NCI-H748 treated with DMSO at 0.1 percent for 48 hours (cell line): ENCODE results near the gene OR6C70.
"Not testable (repeated sequence)": the region's sequence is repeated elsewhere in the genome, so short reads cannot be mapped to it uniquely, and the experiment has no call there.

Source experiments
- DNase-seq: peaks from one replicate; lab custom pipeline; 2025; lab: John Stamatoyannopoulos, UW

Gene OR6C70

DNA sequence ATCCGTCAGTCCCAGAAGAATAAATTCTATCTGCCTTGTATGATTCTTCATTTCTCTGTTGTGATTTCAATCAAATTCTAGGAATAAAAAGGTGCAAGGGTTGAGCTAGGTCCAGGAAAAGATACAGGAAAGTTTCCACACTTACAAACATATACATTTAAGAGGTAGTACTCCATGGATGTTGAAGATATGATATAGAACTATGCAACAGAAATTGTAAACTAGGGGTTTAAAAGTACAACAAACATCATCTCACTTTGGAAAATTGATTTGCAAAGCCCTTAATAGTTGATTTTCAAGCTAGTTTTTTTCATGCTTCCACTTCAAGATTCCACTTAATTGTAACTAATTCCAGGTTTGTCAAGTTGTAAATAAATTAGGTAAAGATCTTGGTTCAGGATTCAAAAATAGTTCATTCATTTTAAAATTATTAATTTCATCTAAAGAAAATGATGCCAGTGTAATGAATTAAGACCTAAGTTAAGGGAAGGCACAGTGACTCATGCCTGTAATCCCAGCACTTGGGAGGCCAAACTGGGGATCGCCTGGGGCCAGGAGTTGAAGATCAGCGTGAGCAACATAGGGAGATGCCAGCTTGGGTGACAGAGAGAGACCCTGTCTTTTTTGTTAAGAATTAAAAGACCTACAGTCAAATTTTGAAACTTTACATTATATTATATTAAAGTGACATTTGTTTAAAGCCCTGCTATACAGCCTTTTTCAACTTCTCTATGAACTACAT is at the start of gene OR6C70:
Gene OR6C70, minus strand, starts transcription at position 51 of the 742 bp plus-strand sequence. Its CDS starts 0 bp downstream, at position 51.
- no peak for DNase-seq

DNA sequence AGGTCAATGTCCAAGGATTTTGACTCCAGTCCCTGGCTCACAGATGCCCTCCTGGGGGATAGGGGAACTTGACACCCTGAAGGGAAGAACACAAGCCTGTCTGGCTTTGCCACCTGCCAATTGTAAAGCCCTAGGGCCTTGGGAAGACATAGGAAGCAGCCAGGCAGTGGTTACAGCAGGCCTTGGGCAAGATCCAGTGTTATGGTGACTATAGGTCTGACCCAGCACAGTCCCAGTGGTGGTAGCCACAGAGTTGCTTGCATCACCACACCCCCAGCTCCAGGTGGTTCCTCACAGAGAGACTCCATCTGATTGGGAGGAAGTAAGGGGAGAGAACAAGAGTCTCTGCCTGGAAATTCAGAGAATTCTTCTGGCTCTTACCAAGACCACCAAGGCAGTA is 46.5 kb upstream of the OR6C70 start:
- no peak for DNase-seq

DNA sequence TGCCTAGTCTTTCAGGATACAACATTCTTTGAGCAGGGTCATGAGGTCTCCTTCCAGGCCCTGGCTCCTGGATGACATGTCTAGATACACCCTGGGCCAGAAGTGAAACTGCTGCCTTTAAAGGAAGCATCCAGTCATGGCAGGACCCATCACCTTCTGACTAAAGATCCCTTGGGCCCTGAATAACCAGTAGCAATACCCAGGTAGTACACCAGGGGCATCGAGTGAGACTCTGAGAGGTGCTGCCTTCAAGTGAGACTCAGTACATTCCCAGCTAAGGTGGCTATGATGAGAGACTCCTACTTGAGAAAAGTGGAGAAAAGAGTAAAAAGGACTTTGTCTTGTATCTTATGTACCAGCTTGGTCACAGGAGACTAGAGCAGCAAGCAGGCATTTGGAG is 45.8 kb upstream of the OR6C70 start:
- no peak for DNase-seq

DNA sequence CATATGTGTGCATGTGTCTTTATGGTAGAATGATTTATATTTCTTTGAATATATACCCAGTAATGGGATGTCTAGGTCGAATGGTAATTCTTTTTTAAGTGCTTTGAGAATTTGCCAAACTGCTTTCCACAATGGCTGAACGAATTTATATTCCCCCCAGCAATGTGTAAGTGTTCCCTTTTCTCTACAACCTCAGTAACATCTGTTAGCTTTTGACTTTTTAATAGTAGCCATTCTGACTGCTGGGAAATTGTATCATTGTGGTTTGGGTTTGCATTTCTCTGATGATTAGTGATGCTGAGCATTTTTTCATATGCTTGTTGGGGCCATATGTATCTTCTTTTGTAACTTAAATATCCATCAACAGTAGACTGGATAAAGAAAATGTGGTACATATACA is 31.7 kb upstream of the OR6C70 start:
- DNase-seq = no peak

DNA sequence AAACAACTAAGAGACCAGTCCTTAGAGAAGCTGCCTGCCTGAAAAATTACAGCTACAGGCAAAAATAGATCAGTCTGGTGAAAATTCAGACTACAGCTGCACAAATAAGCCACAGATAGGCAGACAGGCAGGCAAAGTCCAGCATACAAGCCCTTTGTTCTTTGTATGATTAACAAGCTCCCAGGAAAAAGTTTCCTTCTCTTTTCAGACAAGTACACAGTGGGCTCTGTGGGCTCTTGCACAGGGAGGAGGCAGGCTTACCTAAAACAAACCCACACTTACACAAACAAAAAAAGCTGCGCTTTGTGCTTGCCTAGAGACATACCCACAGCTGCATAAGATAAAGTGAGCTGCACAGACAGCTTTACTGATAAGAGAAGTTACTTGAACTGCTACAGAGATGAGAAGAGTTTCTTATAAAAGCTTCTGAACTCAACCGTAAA is 29.9 kb upstream of the OR6C70 start:
- no peak for DNase-seq

DNA sequence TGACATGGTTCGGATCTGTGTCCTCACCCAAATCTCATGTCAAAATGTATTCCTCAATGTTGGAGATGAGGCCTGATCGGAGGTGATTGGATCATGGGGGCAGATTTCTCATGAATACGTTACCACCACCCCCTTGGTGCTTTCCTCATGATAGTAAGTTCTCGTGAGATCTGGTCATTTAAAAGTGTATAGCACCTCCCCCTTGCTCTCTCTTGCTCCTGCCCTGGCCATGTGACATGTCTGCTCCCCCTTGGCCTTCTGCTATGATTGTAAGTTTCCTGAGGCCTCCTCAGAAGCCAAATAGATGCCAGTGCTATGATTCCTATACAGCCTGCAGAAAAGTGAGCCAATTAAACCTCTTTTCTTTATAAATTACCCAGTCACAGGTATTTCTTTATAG is 29.3 kb upstream of the OR6C70 start:
- DNase-seq = no peak

DNA sequence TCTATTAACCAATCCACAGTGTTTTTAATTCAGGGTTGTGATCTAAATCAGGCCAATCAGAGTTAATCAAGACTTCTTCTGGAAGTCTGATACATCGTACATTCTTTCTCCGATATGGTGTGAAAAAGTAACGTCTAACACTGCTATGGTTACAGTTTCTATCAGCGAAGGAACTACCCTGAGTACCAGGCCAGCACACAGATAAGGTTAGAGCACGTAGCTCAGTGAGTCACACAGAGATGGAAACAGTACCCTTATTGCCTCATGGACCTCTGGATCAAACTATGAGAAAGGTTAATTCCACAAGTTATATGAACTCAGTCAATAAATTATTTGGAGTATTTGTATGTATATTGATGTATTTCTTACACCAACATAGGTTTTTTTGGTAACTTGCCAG is 25.6 kb upstream of the OR6C70 start:
- DNase-seq = no peak

DNA sequence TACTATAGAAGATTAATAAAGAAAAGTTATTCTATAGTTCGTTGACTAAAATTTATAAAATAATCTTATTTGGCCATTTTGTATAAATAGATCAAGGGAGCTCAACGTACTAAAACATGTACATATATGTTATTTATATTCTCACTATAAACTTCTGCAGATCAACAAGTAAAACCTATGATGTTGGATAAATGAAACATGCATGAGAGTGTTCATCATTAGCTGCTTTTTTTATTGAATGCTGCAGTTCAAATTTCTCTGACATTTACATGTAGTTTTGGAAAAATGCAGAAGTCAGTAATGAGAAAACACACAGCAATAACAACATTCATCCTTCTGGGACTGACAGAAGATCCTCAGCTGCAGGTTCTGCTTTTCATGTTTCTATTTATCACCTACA is 22.1 kb upstream of the OR6C70 start, which contains the start of gene OR6C68:
Gene OR6C68, plus strand, starts transcription at position 301 of the 400 bp plus-strand sequence. Its CDS starts 0 bp downstream, at position 301.
- DNase-seq = no peak

DNA sequence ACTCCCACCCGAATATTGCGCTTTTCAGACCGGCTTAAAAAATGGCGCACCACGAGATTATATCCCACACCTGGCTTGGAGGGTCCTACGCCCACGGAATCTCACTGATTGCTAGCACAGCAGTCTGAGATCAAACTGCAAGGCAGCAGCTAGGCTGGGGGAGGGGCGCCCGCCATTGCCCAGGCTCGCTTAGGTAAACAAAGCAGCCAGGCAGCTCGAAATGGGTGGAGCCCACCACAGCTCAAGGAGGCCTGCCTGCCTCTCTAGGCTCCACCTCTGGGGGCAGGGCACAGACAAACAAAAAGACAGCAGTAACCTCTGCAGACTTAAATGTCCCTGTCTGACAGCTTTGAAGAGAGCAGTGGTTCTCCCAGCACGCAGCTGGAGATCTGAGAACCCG is 14.3 kb upstream of the OR6C70 start:
- DNase-seq = not testable (repeated sequence)

DNA sequence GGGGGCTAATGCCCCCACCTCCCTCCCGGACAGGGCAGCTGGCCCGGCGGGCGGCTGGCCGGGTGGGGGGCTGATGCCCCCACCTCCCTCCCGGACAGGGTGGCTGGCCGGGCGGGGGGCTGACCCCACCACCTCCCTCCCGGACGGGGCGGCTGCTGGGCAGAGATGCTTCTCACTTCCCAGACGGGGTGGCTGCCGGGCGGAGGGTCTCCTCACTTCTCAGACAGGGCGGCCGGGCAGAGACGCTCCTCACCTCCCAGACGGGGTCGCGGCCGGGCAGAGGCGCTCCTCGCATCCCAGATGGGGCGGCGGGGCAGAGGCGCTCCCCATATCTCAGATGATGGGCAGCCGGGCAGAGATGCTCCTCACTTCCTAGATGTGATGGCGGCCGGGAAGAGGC is 9.2 kb upstream of the OR6C70 start:
- not testable (repeated sequence) for DNase-seq

DNA sequence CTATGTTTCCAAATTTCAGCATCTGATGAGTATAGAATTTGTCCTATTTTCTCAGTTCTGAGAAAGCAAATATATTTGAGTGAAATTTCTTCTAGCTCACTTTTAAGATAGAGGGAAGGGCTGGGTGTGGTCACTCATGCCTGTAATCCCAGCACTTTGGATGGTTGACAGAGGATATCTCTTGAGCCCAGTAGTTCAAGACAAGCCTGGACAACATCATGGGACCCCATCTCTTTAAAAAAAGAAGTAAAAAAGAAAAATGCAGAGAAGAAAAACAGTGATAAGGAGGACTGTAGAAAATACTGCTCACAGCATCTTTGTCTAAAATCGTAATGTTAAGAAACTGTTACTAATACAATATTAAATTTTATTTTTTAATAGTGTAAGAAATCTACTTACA is 2.3 kb upstream of the OR6C70 start:
- no peak for DNase-seq

DNA sequence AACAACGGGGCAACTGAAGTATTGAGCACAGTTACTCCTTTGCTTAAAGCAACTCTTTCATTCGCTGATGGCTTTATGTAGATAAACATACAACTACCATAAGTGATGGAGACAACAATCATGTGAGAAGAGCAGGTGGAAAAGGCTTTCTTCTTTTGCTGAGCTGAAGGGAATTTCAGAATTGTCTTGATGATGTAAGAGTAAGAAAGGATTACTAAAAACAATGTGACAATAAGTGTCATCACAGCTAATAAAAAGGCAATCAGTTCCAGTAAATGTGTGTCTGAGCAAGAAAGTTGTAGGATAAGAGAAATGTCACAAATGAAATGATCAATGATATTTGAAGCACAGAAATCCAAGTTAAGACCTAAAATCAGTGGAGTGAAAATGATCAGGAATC is 647 bp downstream of the OR6C70 start:
- no peak for DNase-seq

DNA sequence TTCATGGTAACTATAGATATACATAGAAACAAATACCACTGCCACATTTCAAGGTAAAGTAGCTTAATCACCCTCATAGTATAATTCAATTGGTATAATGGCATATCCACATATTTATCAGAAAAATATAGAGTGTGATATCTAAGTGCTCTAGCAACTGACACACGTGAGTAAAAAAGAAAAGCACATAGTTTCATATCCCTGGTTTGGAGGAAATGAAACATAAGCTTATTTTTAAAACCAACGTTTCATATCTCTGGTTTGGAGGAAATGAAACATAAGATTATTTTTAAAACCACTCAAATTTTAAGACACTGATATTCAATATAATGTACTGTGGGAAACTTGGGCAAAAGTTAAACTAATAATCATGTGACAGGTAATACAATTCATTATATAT is 2.1 kb downstream of the OR6C70 start:
- no peak for DNase-seq

DNA sequence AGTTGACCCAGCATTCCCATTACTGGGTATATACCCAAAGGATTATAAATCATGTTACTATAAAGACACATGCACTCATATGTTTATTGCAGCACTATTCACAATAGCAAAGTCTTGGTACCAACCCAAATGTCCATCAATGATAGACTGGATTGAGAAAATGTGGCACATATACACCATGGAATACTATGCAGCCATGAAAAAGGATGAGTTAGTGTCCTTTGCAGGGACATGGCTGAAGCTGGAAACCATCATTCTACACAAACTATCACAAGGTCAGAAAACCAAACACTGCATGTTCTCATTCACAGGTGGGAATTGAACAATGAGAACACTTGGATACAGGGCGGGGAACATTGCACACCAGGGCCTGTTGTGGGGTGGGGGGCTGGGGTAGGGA is 5.0 kb downstream of the OR6C70 start:
- DNase-seq = not testable (repeated sequence)

DNA sequence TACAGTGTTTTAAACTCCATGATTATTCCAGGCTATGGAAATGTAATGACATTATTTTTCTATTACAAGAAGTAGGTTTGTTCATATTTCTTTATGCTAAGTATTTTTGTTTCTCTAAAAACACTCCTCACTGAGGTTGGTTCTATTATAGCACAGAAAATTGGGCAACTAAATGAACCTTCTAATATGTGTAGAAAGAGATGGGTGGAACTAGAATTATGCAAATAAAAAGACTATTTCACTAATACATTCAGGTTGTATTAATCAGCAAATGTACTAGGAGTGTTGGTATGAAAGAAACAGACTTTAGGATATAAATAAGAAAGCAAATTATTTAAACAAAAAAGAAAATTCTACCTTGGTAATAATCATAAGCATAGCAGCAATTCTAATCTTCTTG is 21.1 kb downstream of the OR6C70 start:
- DNase-seq = no peak

DNA sequence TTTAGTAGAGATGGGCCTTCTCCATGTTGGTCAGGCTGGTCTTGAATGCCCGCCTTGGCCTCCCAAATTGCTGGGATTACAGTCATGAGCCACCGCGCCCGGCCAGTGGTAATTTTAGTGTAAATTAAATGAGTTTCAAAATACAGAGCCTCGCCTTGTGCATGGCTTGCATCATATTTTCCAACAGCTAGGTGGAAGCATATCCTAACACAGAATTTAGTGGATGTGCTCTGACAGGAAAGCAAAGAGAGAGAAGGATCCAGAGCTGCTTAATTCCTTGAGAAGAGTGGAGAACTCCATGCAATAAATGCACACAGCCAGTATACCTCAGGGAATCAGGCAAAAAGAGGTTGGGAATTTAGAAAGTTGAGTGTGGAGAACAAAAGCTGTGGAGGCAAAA is 23.6 kb downstream of the OR6C70 start:
- DNase-seq = no peak

DNA sequence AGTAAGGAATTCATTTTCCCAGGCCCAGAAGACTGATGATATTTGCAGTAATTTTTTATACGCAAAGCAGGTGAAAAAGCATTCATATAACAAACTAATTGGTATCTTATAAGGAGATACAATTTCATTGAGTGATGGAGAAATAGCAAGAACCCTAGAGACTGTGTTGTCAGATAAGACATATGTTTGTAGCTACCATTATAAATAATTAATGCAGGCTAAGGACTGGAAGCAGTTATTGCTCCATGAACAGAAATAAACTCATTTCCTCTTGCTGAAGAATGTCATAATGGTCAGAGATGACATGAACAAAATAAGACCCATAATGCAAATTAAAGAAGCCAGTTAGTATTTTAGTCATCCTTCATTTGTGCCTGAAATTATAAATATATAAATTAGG is 24.6 kb downstream of the OR6C70 start:
- no peak for DNase-seq

DNA sequence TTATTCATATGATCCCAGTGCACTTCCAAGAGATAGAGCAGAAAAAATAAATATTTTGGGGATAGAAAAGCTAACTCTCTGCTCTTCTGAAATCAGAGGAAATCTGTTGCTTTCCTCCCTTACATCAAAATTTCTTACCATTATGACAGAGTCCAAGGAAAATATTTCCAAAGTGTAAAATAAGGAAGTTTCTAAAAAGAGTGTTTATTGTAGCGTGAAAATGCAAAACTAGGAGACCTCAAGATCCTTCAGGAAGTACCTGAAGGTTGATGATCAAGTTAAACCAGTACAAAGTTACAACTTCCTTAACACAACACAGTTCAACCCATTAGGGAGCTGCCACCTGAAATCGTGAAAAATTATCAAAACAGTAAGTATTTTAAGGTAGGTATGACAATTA is 26.2 kb downstream of the OR6C70 start, which contains the start of gene OR6C2:
Gene OR6C2, plus strand, starts transcription at position 301 of the 400 bp plus-strand sequence. CDS start 8,138 bp downstream, outside the sequence.
- DNase-seq = no peak

DNA sequence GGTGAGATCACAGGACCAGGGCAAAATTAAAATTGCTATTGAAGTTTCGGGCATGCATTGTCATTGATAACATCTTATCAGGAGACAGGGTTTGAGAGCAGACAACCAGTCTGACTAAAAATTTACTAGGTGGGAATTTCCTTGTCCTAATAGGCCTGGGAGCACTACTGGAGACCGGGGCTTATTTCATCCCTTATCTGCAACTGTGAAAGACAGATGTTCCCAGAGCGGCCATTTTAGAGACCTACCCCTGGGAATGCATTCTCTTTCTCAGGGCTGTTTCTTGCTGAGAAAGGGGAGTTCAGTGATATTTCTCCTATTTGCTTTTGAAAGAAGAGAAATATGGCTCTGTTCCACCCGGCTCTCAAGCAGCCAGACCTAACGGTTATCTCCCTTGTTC is 28.7 kb downstream of the OR6C70 start:
- not testable (repeated sequence) for DNase-seq

DNA sequence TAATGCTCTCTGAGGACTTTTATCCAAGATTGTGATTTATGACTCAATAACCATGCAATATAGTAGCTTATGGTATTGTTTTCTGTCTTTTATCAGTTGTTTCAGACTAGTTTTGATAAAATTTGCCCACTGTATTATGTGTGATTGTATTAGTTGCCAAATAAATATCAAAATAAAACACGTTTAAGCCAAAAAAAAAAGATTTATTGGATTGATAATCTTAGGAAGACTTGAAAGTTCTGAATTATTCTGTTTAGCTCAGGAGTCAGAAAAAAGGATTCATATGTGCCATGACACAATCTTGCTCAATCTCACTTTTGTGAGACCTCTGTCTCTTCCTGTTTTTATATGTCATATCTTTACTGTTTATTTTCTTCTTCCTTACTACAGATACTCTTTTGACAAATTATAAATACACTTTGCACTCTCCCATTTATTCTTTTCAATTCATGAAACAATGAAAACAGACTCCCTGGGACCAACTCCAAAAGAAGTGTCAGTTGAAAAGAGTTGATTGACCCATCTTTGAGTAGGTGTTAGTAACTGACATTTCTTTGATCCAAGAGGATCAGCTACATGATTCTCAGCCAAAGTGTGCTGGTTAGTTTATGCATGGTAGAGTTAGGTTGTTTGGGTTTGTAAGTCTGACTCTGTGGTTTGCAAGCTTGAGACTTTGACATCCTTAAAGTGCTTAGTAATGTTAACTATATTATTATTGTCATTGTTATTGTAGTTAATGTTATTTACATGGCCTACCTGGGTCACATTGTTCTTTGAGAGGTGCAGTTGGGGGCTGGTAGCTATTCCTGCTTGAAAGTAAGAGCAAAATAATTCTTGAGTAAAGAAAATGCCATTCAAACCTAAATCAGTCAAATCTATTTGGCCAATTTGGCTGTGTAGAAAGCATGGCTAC is 41.4 kb downstream of the OR6C70 start:
- DNase-seq = no peak

DNA sequence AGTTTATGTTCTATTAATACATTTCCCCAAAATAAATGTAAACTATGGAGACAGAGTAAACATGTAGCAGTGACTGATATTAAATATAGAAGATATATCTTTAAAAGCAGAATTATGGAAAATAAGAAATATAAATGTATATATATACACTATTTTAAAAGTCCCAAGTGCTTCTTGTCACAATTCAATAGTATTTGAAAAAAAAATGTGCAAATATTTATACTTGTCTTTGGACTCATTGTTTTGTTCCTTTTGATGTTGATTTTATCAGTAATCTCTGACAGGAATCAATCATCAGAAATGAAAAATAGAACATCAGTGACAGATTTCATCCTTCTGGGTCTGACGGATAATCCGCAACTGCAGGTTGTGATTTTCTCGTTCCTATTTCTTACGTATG is 44.0 kb downstream of the OR6C70 start, which contains the start of gene OR6C76:
Gene OR6C76, plus strand, starts transcription at position 301 of the 400 bp plus-strand sequence. Its CDS starts 0 bp downstream, at position 301.
- no peak for DNase-seq

DNA sequence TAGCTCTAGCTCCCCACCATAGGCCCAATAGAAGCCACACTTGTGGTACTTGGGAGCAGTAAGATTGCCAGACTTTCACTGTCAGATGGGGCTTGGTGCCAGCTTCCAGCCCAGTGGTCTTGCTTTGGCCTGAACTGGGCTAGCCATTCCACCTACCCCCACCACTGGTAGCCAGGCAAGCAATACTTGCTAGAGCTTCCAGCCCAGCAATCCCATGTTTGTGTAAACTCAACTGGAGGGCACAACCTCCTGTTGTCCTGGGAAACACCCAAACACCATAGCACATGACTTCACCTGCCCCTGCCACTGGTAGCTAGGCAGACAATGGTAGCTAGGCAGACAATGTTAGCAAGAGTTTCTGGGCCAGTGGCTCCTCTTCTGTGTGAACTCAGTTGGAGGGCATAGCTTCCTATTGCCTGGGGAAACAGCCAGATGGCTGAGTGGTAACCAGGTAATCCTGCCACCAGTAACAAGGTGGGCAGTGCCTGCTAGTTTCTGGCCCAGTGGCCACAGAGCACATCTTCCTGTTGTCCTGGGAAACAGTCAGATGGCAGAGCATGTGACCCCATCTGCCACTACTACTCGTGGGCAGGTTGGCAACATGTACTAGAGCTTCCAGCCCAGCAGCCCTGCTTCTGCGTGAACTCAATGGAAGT is 49.5 kb downstream of the OR6C70 start:
- no peak for DNase-seq
